K562 (cell line): ENCODE measurements around the gene SOX2. TPM values are rescaled to one million over a fixed set of nuclear protein-coding genes. Genes with fewer than 3 reads are reported as not detected.

Experiments used
- ATAC-seq: fragments of 200-7000 bp; cut with Tn5 transposase; 3 replicates; pipeline ENCODE4 v1.9.1; 2020; ENCODE audit warnings: moderate library complexity
- BruUV-seq: library from RNA; stranded (reverse); fragments of 400-500 nt; replicated peaks from 2 replicates; lab custom pipeline; 2021; lab: Mats Ljungman, UMichigan
- CTCF ChIA-PET: fragments of 300-600 bp; formaldehyde crosslinking; extraction: SDS; loops from one replicate; lab custom pipeline; 2021; ENCODE audit warnings: low intra/inter-chr PET ratio; lab: Yijun Ruan, JAX
- POLR2A ChIA-PET: fragments of 300-600, 350-650 bp; sonication (Branson Sonifier 250); formaldehyde crosslinking; extraction: SDS; loops from one replicate; lab custom pipeline; 2021; ENCODE audit warnings: antibody characterized with exemption, inconsistent platforms; lab: Yijun Ruan, JAX
- DNase-seq, 4 experiments: peaks; one replicate each; pipeline versions ENCODE4 v3.0.0 to v3.0.0-alpha.2; 2011 to 2018; ENCODE audit warnings: low spot score in 3 of 4, mixed read lengths in 3 of 4; ENCODE audit errors: extremely low read depth in 1 of 4
- FAIRE-seq: peaks from 2 replicates; lab custom pipeline; 2011; peaks lifted over from hg19 to GRCh38; lab: Jason Lieb, UNC
- H2AFZ ChIP-seq: 2 replicates; pipeline ENCODE4 v1.6.0; 2011; ENCODE audit warnings: low read depth, low read length, control low read depth, inconsistent platforms
- H3K27ac ChIP-seq: fragments of 200-600 bp; 3 replicates; pipeline ENCODE4 v1.8.0; 2011; ENCODE audit warnings: low read depth, mild to moderate bottlenecking, control low read depth, inconsistent platforms, low read length, moderate library complexity, mixed read lengths; ENCODE audit errors: extremely low read depth
- H3K27me3 ChIP-seq, 2 experiments: fragments of 300-600 bp in 1 of 2; 2 replicates in 1 of 2; 3 replicates in 1 of 2; pipeline versions ENCODE4 v1.6.0 to v1.8.0; 2011; ENCODE audit warnings: inconsistent platforms in 2 of 2, low read length in 2 of 2, mild to moderate bottlenecking in 1 of 2, mixed read lengths in 1 of 2, moderate library complexity in 1 of 2; ENCODE audit not compliant: control insufficient read depth in 2 of 2, insufficient read depth in 2 of 2
- H3K36me3 ChIP-seq: fragments of 300-600 bp; 3 replicates; pipeline ENCODE4 v1.8.0; 2011; ENCODE audit warnings: mild to moderate bottlenecking, low read length, inconsistent platforms; ENCODE audit not compliant: control insufficient read depth, insufficient read depth
- H3K4me1 ChIP-seq, 2 experiments: fragments of 200-600 bp in 1 of 2; replicated peaks in 1 of 2; 2 replicates in 1 of 2; 3 replicates in 1 of 2; pipeline versions ENCODE4 v1.5.1 to v1.8.0; 2011; ENCODE audit warnings: inconsistent platforms in 2 of 2, low read length in 2 of 2, mild to moderate bottlenecking in 1 of 2, mixed read lengths in 1 of 2, moderate library complexity in 1 of 2; ENCODE audit not compliant: control insufficient read depth in 2 of 2, insufficient read depth in 2 of 2
- H3K4me2 ChIP-seq: 2 replicates; pipeline ENCODE4 v1.6.1; 2011; ENCODE audit warnings: low read length, control low read depth, inconsistent platforms, mixed read lengths; ENCODE audit not compliant: insufficient read depth
- H3K4me3 ChIP-seq: fragments of 200-600 bp; sonication (generic), shearing (Covaris generic); 2 replicates; pipeline ENCODE4 v1.5.1; 2016; ENCODE audit warnings: control low read depth, inconsistent platforms
- H3K79me2 ChIP-seq: fragments of 200-600 bp; 3 replicates; pipeline ENCODE4 v1.8.0; 2011; ENCODE audit warnings: low read length, inconsistent platforms; ENCODE audit not compliant: control insufficient read depth, insufficient read depth
- H3K9ac ChIP-seq, 2 experiments: 2 replicates each; pipeline versions ENCODE4 v1.6.0 to v1.6.1; 2011; ENCODE audit warnings: low read depth in 2 of 2, low read length in 2 of 2, control low read depth in 1 of 2, inconsistent platforms in 1 of 2, mild to moderate bottlenecking in 1 of 2, mixed read lengths in 1 of 2; ENCODE audit not compliant: insufficient read depth in 1 of 2
- H3K9me1 ChIP-seq: one replicate; pipeline ENCODE4 v1.6.0; 2011; ENCODE audit warnings: inconsistent platforms, mild to moderate bottlenecking, low read length, moderate library complexity; ENCODE audit not compliant: control insufficient read depth, insufficient read depth
- H3K9me3 ChIP-seq: replicated peaks from 2 replicates; pipeline ENCODE4 v1.5.1; 2011; ENCODE audit warnings: low read depth, low read length, inconsistent platforms; ENCODE audit not compliant: control insufficient read depth, insufficient read depth
- H4K20me1 ChIP-seq: replicated peaks from 2 replicates; pipeline ENCODE4 v1.6.1; 2011; ENCODE audit warnings: low read length, inconsistent platforms, mixed read lengths; ENCODE audit not compliant: control insufficient read depth, insufficient read depth
- ATF4 ChIP-seq: fragments of 450-650 bp; formaldehyde crosslinking; IDR thresholded peaks from 2 replicates; pipeline ENCODE4 v1.4.0; 2022; ENCODE audit warnings: mild to moderate bottlenecking, moderate library complexity
- CBX3 ChIP-seq, 2 experiments: IDR thresholded peaks; 1 replicate in 1 of 2; 2 replicates in 1 of 2; pipeline ENCODE4 v1.6.1; 2012; ENCODE audit warnings: inconsistent platforms in 2 of 2, low read length in 2 of 2, borderline replicate concordance in 1 of 2, control low read depth in 1 of 2
- CSDE1 ChIP-seq, 2 experiments: fragments of 450-650 bp; IDR thresholded peaks; 2 replicates each; pipeline ENCODE4 v1.6.1; 2016; ENCODE audit warnings: mild to moderate bottlenecking in 1 of 2
- CTCF ChIP-seq, 3 experiments: IDR thresholded peaks in 2 of 3; conservative IDR thresholded peaks in 1 of 3; 2 replicates each; pipeline ENCODE4 v1.5.1; 2011 to 2012; ENCODE audit warnings: low read length in 3 of 3, mild to moderate bottlenecking in 3 of 3, control low read depth in 2 of 3, improper control_type of control experiment in 1 of 3, inconsistent platforms in 1 of 3, low read depth in 1 of 3, mixed read lengths in 1 of 3, moderate library complexity in 1 of 3; ENCODE audit not compliant: insufficient read depth in 2 of 3
- ELF2 ChIP-seq: fragments of 250-450 bp; sonication (Bioruptor Pico); IDR thresholded peaks from 2 replicates; pipeline ENCODE4 v1.5.0; 2021; ENCODE audit warnings: mild to moderate bottlenecking
- KAT2B ChIP-seq: IDR thresholded peaks from one replicate; pipeline ENCODE4 v1.6.1; 2012; ENCODE audit warnings: low read depth, mild to moderate bottlenecking, control low read depth, inconsistent platforms, low read length, moderate library complexity
- PHF8 ChIP-seq: fragments of 200-600 bp; sonication (generic); IDR thresholded peaks from 2 replicates; pipeline ENCODE4 v1.6.1; 2012; ENCODE audit warnings: mixed run types, mild to moderate bottlenecking, inconsistent platforms, low read length, moderate library complexity, borderline replicate concordance
- PKNOX1 ChIP-seq: fragments of 450-650 bp; IDR thresholded peaks from 2 replicates; pipeline ENCODE4 v1.6.1; 2016
- POLR3G ChIP-seq: IDR thresholded peaks from 2 replicates; pipeline ENCODE4 v1.6.1; 2011; ENCODE audit not compliant: insufficient read length, insufficient replicate concordance; ENCODE audit errors: extremely low read depth
- RAD21 ChIP-seq, 2 experiments: fragments of 250-450 bp in 1 of 2; fragments of 450-650 bp in 1 of 2; sonication (Bioruptor Pico) in 1 of 2; formaldehyde crosslinking in 1 of 2; IDR thresholded peaks in 1 of 2; conservative IDR thresholded peaks in 1 of 2; 2 replicates each; pipeline versions ENCODE4 v1.4.0 to v1.8.0; 2020 to 2022; ENCODE audit warnings: mild to moderate bottlenecking in 2 of 2, moderate library complexity in 1 of 2
- SMC3 ChIP-seq: conservative IDR thresholded peaks from 2 replicates; pipeline ENCODE4 v1.6.1; 2011; ENCODE audit warnings: low read depth, low read length, improper control_type of control experiment; ENCODE audit not compliant: insufficient read depth
- ZNF655 ChIP-seq: fragments of 250-450 bp; sonication (Bioruptor Pico); IDR thresholded peaks from 2 replicates; pipeline ENCODE4 v1.5.0; 2021
- WGBS: fragments of 100-300 bp; shearing (Covaris generic); methylation state at CpG from one replicate; pipeline ENCODE4 v1.1.6; 2016; ENCODE audit warnings: low coverage, mixed read lengths; ENCODE audit not compliant: insufficient coverage; ENCODE audit errors: missing lambda C conversion rate; 5-methylcytosine and 5-hydroxymethylcytosine counted together
- in situ Hi-C: fragments of 300-500 bp; cut with MboI; formaldehyde crosslinking; loops from 4 replicates; pipeline ENCODE4 v1.15.0; 2018; ENCODE audit warnings: inconsistent platforms, mixed read lengths
- intact Hi-C: fragments of 100-400 bp; cut with micrococcal nuclease; formaldehyde crosslinking; loops from 2 replicates; pipeline ENCODE4 v1.14.2; 2022
- polyA plus RNA-seq, 8 experiments: library from polyadenylated mRNA; depleted of rRNA in 4 of 8; stranded (reverse) in 5 of 8; unstranded in 3 of 8; fragments of >200 nt; fragmentation: Nextera tagmentation in 2 of 8; fragmentation: Illumina TruSeq in 1 of 8; extraction: Ambion mirVana in 2 of 8; extraction: Trizol in 1 of 8; gene quantifications; 2 replicates each; pipeline versions ENCODE4 v1.2.1 to v1.2.3, GENCODE V29; 2011 to 2014; ENCODE audit warnings: inconsistent platforms in 1 of 8, missing spikeins in 1 of 8
- total RNA-seq, 7 experiments: library from RNA; depleted of rRNA in 6 of 7; stranded (reverse); fragments of >200 nt in 6 of 7; fragmentation: Illumina TruSeq in 2 of 7; extraction: Trizol in 2 of 7; gene quantifications; 2 replicates each; pipeline versions ENCODE4 v1.2.1 to v1.2.3, GENCODE V29; 2011 to 2021; ENCODE audit warnings: low replicate concordance in 1 of 7

Gene SOX2
- total and polyA plus RNA-seq, 9 of the 15 experiments (the other 6 are each of a cell fraction or from before 2014, with no cell fraction given): 0.07 TPM; not detected in 8

- no TSS peak for BruUV-seq
- no peak for FAIRE-seq
- no peak for TF ChIP-seq PHF8
- no peak for TF ChIP-seq POLR3G
- no peak for TF ChIP-seq ELF2 (CRISPR knock-in tag)
- no peak for TF ChIP-seq ZNF655 (CRISPR knock-in tag)
- peak; percentile 32 to 54; a peak in 3 of 4 replicates for TF ChIP-seq RAD21 (CRISPR knock-in tag; conservative IDR thresholded peaks at IDR 0.05 in 1 of 2, IDR thresholded peaks at IDR 0.05 in 1 of 2)
- TF ChIP-seq SMC3: 0 out of 2 replicates have a peak, but pooled peaks have one; percentile 31
- TF ChIP-seq CSDE1 (IDR thresholded peaks at IDR 0.05): no peak
- peak; percentile 74 to 80 (median 77) for TF ChIP-seq CTCF (IDR thresholded peaks at IDR 0.05 in 2 of 3, conservative IDR thresholded peaks at IDR 0.05 in 1 of 3; ENCODE audit: insufficient read depth in 2 of 3, low read depth in 1 of 3, low read length in 3 of 3)
- 0 out of 3 replicates have a peak, but pooled peaks of 1 of the 2 experiments have one; percentile 18 for TF ChIP-seq CBX3 (IDR thresholded peaks at IDR 0.05; ENCODE audit: borderline replicate concordance in 1 of 2, low read length in 2 of 2)
- no peak for TF ChIP-seq PKNOX1
- no peak for TF ChIP-seq KAT2B
- TF ChIP-seq ATF4 (CRISPR knock-in tag): no peak
These were observed 11.3 kb upstream of the SOX2 start for GRCh38 chr3:181700168-181701087.

More at GRCh38 chr3:181700168-181701087, 11.3 kb upstream of the SOX2 start:
- 13% methylated on average over 17 of the region's 17 CpGs for WGBS
- no peaks in the 10 kb centered on the region for H3K9me1 ChIP-seq
- intact Hi-C loops: loop anchor here (2.0 to 10.0 kb wide), 5 partner anchors 373 to 896 kb away; partner anchors contain the start of gene FXR1
- CTCF ChIA-PET: interaction anchor here (0.5 to 1.0 kb wide), 5 partner anchors 8 to 490 kb away, joined by 3 to 5 read pairs (median 3); no protein-coding TSS in a partner anchor
- in situ Hi-C loops: loop anchor here (10.0 kb wide), 1 partner anchor 914 kb away; no protein-coding TSS in a partner anchor
- H3K36me3 ChIP-seq: no peaks in the 10 kb centered on the region
- POLR2A ChIA-PET: no interaction called here
- H2AFZ ChIP-seq: 0 out of 2 replicates have a peak overlapping the region, but pooled peaks have one; percentile 33
- no peaks in the 10 kb centered on the region for H3K79me2 ChIP-seq
- peaks cover 11 to 27% of the 10 kb centered on the region in 2 experiments; a peak in 4 of 5 replicates for H3K27me3 ChIP-seq
- H3K4me1 ChIP-seq: peaks cover 0 to 13% of the 10 kb centered on the region in 2 experiments; a peak in 2 of 5 replicates
- DNase-seq: peak; percentile 72 to 75 (median 73)
- H3K27ac ChIP-seq: no peak overlapping the region
- no peak overlapping the region for H3K4me3 ChIP-seq
- ATAC-seq: peak; percentile 88
- H3K9me3 ChIP-seq: no peaks in the 10 kb centered on the region
- no peaks in the 10 kb centered on the region for H4K20me1 ChIP-seq
- no peak overlapping the region for H3K9ac ChIP-seq
- H3K4me2 ChIP-seq: peak overlapping the region; percentile 14; the same call in 1 of the 2 replicates
